HG03139 (cell line): ENCODE data around the gene CD44.

Source experiments
- ATAC-seq: cut with Tn5 transposase; IDR thresholded peaks from one replicate; pipeline ENCODE4 v1.9.1; 2021; ENCODE audit not compliant: unreplicated experiment

The CD44 gene

DNA sequence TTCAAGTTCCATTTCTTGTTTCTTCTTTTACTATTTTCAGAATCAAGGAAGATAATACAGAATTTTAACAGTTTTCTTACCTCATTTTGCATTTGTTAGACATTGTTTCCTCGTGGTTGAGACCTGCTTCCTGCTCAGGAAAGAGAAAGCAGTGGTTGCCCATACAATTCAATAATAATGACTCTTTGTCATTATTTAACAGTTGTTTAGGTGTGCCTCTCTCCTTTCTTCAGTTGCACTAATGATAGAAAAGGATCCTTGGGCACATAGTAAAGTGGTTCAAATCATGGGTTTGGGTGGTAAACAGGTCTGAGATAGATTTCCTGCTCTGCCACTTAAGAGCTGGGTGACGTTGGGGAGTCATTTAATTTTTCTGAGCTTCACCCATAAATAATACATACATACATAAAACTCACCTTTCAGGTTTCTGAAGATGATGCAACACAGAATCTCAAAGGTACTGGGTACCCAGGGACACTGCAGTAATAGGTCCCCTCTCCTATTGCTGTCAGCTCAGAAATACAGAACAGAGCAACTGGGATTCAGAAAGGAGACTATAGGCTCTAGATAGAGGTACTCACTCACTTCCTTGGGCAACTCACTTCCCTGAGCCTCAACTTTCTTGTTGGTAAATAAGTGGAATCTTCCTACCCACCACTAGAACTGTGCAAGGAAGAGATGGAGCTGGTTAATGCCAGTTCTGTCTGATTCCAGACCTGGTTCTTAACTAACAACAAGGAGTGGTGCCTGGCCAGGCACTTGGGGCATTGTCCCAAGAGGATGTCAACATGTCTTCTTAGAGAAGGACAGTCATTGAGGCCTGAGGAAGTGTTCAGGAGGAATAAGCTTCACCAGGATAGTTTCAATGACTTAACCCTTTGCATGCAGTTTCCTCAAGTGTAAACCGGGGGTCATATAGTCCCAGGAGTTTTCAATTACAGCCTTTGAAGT lies 34.9 kb downstream of the CD44 start:
- no peak for ATAC-seq

- ATAC-seq, result no peak
Measured at GRCh38 chr11:35174666-35175065, 35.7 kb downstream of the CD44 start.

GRCh38 chr11:35177370-35177769 lies 38.4 kb downstream of the CD44 start:
- ATAC-seq, result no peak

DNA sequence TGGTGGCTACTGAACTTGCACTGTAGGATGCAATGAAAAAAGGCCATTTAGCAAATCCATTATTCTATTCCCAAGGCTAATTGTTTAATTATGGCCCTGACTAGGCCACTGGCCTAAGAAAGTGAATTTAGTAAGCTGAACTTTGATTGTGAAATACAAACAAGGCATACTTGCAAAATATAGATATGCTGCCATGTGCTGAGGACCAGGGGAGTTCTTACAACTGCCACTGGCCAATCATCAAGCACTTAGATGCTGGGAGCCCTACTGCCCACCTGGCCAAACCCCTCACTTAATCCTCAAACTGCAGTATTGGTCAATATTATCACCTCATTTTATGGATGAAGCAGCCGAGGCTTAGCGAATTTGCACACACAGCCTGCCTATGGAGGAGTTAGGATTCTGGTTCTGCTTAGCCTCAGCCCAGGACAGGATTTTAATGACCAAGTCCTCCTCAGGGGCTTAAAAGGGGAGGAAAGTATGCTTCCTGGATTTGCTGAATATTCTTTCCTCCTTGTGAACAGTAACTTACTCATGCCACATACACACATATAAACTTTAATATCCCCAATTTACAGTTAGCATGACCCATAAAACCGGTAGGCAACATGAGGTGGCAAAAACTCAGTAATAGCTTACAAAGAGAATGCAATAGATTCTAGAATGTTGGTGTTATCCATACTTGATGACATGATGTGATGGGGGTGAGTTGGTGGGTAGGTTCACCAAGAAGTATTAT lies 39.3 kb downstream of the CD44 start:
- no peak for ATAC-seq

- ATAC-seq, result no peak
Measured at GRCh38 chr11:35178873-35179272, 39.9 kb downstream of the CD44 start.

GRCh38 chr11:35179466-35180135 lies 40.6 kb downstream of the CD44 start:
- no peak for ATAC-seq

- ATAC-seq, result no peak
Measured at GRCh38 chr11:35180317-35181233, 41.6 kb downstream of the CD44 start.

- peak; percentile 80 for ATAC-seq
Measured at GRCh38 chr11:35182317-35182939, 43.5 kb downstream of the CD44 start.

- no peak for ATAC-seq
Measured at GRCh38 chr11:35183326-35183925, 44.5 kb downstream of the CD44 start.

DNA sequence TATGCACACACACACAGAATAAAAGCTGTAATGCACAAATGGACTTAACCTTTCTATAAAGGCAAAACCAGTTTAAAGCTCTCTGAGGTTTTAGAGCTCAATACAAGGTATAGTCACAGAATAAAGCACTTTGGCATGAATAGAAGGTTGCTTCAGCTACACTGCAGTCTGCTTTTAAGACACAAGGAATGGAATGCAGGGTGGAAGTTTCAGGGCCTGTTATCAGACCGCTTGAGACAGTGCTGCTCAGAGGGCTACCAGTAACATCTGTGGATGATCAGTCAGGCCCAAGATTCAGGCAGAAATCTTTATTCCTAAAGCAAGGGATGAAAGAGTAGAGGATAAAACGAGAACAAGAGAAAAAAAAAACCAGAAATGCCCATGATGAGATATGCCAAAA lies 46.7 kb downstream of the CD44 start:
- no peak for ATAC-seq

DNA sequence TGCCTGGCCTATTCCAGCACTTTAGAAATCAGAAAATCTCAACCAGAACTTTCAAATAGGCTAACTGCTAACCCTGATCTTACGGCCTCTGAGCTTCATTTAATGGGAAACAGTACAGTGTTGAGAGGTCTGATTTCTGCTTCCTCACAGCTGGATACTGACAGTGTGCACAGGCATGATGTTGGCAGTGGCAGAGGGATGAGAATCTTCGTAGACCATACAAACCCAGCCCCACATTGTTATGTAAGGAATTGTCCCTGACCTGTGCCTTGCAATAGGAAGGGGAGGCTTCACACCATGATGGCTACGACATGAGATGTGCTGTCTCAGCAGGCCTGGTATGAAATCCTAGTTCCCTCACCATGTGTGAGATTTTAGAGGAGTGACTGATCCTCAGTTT lies 49.0 kb downstream of the CD44 start:
- no peak for ATAC-seq

DNA sequence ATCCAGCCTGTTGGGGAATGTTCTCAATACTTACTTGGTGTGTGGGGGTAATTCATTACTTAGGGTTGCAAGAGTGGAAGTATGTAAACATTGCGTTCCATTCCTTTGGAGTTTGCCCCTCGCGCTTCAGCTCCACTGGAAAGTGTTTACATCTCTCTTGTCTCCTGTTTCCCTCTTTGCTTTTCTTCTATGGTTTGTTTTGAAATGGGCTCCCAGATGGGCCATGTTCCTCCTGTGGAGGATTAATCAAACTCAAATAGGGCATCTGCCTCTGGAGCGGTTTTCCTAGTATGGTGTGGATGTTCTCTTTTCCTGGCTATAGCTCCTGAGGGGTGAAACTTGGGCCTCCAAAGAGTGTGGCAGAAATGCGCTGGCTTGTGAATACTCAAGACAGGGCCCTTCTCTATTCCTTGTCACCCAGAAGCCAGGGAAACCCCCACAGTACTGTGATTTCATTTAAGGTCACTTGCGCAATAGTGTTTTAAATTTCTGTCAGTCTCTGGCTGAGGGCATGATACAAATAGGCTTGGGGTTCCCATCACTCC lies 51.9 kb downstream of the CD44 start:
- no peak for ATAC-seq

GRCh38 chr11:35192347-35192746 lies 53.4 kb downstream of the CD44 start:
- ATAC-seq, result no peak

- ATAC-seq, result no peak
Measured at GRCh38 chr11:35193767-35194166, 54.8 kb downstream of the CD44 start.

GRCh38 chr11:35197292-35197691 lies 58.3 kb downstream of the CD44 start:
- no peak for ATAC-seq

GRCh38 chr11:35200811-35201341 lies 61.9 kb downstream of the CD44 start:
- no peak for ATAC-seq

GRCh38 chr11:35204614-35205013 lies 65.6 kb downstream of the CD44 start:
- ATAC-seq, result no peak

DNA sequence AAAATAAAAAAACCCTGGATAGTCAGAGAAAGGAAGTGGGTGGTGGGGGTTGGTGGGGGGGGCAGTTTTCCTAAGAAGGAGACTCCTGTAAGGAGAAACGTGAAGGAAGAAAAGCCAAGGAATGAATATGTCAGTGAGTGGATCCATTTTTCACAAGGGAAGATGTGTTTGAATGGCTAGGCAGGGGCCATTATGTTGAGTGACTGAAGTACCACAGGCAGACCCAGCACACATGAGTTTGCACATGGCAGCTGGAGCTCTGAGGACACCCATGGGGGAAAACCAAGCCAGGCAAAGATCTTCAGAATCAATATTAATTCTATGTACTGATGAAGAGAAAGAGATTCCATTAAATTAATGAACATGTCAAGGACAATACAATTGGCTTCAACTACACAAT lies 67.6 kb downstream of the CD44 start:
- ATAC-seq, result no peak
